ENCODE results near the gene NINJ1. TPM values are rescaled to one million over a fixed set of nuclear protein-coding genes. Genes with fewer than 3 reads are reported as not detected.
A peak's percentile ranks its signal among the peaks of the same experiment; 100 is the strongest.

NINJ1 gene
- total and polyA plus RNA-seq, 2 of the 13 experiments (the other 11 are each of a cell fraction or from before 2014, with no cell fraction given) = 81.2 to 92.1 TPM

GRCh38 chr9:93126825-93127368 is 7.2 kb downstream of the NINJ1 start (continued):
- no peak for TF ChIP-seq PRDM15 (CRISPR knock-in tag; IDR thresholded peaks at IDR 0.05)
- peak; percentile 58; the same call in 1 of the 2 replicates for TF ChIP-seq ZFP91 (CRISPR knock-in tag; IDR thresholded peaks at IDR 0.05; ENCODE audit: borderline replicate concordance)
- no peak for TF ChIP-seq RFX5 (IDR thresholded peaks at IDR 0.05; ENCODE audit: low read depth, low read length)
- TF ChIP-seq ATF7 (IDR thresholded peaks at IDR 0.05) = no peak
- TF ChIP-seq ATF7 (CRISPR knock-in tag; IDR thresholded peaks at IDR 0.05) = no peak
- TF ChIP-seq E2F2 (CRISPR knock-in tag; IDR thresholded peaks at IDR 0.05; ENCODE audit: borderline replicate concordance) = no peak
- TF ChIP-seq ZNF576 (CRISPR knock-in tag; IDR thresholded peaks at IDR 0.05) = no peak
- TF ChIP-seq ERF (CRISPR knock-in tag; IDR thresholded peaks at IDR 0.05) = peak; percentile 74; the same call in 1 of the 2 replicates
- TF ChIP-seq ZNF281 (CRISPR knock-in tag; IDR thresholded peaks at IDR 0.05; ENCODE audit: borderline replicate concordance) = no peak; the same call in 1 of the 2 replicates
- TF ChIP-seq ZBTB38 (CRISPR knock-in tag; IDR thresholded peaks at IDR 0.05) = peak; percentile 93
- no peak for TF ChIP-seq MAFG (CRISPR knock-in tag; IDR thresholded peaks at IDR 0.05)
- TF ChIP-seq HDAC1 (CRISPR knock-in tag; IDR thresholded peaks at IDR 0.05) = peak; percentile 72; the same call in 1 of the 2 replicates
- no peak for TF ChIP-seq ZNF761 (CRISPR knock-in tag; conservative IDR thresholded peaks at IDR 0.05)
- TF ChIP-seq MXI1 (IDR thresholded peaks at IDR 0.05; ENCODE audit: borderline replicate concordance, low read depth, low read length) = peak; percentile 50; the same call in 1 of the 3 replicates
- TF ChIP-seq RBM39 (IDR thresholded peaks at IDR 0.05; ENCODE audit: low read depth, low read length, poor library complexity, severe bottlenecking) = no peak
- no peak for TF ChIP-seq ZNF530 (CRISPR knock-in tag; IDR thresholded peaks at IDR 0.05; ENCODE audit: low read depth)
- TF ChIP-seq ZFP90 (CRISPR knock-in tag; IDR thresholded peaks at IDR 0.05; ENCODE audit: borderline replicate concordance) = peak; percentile 78; the same call in 1 of the 2 replicates
- TF ChIP-seq ZNF747 (CRISPR knock-in tag; IDR thresholded peaks at IDR 0.05; ENCODE audit: borderline replicate concordance) = peak; percentile 49; the same call in 1 of the 2 replicates
- no peak for TF ChIP-seq FLYWCH1 (CRISPR knock-in tag; IDR thresholded peaks at IDR 0.05)
- 0 out of 2 replicates have a peak, but pooled peaks have one; percentile 49 for TF ChIP-seq RELA (CRISPR knock-in tag; IDR thresholded peaks at IDR 0.05)
